Measurements from ENCODE around the gene RASL10B. TPM values are rescaled to one million over a fixed set of nuclear protein-coding genes. Genes with fewer than 3 reads are reported as not detected.

Gene RASL10B
- total RNA-seq, 1 donor from 2014 or later = 9.9 TPM

DNA sequence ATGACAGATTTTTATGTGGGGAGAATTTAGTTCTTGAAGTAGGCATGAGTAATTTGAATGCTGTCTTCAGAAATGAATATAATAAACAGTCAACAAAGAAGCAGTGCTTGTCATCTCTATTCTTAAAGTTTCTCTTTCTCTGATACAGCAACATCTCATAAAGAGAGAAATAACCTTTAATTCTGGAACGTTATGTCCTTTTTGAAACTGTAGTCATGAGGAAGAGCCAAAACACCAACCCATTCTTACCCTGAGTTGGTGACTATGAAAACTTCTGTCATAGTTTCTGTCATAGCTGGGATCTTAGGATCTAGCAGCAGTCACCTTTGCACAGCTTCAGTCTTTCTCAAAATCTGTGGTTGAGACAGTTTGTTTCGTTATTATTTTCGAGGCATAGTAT lies 15.3 kb upstream of the RASL10B start:
- Histone ChIP-seq H3K36me3 (peaks cover 10 to 14% of the 10 kb centered on the region in 2 donors), H3K27me3 (no peaks in the 10 kb centered on the region), H3K27ac (peak overlapping the region; percentile 74 to 85), H3K9me3 (no peaks in the 10 kb centered on the region), H3K4me1 (peaks cover 12 to 45% of the 10 kb centered on the region in 2 donors), H3K4me3 (no peak overlapping the region)
- TF ChIP-seq, protein P1, sequence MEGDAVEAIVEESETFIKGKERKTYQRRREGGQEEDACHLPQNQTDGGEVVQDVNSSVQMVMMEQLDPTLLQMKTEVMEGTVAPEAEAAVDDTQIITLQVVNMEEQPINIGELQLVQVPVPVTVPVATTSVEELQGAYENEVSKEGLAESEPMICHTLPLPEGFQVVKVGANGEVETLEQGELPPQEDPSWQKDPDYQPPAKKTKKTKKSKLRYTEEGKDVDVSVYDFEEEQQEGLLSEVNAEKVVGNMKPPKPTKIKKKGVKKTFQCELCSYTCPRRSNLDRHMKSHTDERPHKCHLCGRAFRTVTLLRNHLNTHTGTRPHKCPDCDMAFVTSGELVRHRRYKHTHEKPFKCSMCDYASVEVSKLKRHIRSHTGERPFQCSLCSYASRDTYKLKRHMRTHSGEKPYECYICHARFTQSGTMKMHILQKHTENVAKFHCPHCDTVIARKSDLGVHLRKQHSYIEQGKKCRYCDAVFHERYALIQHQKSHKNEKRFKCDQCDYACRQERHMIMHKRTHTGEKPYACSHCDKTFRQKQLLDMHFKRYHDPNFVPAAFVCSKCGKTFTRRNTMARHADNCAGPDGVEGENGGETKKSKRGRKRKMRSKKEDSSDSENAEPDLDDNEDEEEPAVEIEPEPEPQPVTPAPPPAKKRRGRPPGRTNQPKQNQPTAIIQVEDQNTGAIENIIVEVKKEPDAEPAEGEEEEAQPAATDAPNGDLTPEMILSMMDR (IDR thresholded peaks at IDR 0.05) = no peak
- no peak for DNase-seq (ENCODE audit: low spot score in 2 of 2)
- intact Hi-C loops (cut with DNase I) = loop anchor here (5.0 to 10.0 kb wide), 2 partner anchors 281 to 1464 kb away; partner anchors contain the start of gene SLFN12

DNA sequence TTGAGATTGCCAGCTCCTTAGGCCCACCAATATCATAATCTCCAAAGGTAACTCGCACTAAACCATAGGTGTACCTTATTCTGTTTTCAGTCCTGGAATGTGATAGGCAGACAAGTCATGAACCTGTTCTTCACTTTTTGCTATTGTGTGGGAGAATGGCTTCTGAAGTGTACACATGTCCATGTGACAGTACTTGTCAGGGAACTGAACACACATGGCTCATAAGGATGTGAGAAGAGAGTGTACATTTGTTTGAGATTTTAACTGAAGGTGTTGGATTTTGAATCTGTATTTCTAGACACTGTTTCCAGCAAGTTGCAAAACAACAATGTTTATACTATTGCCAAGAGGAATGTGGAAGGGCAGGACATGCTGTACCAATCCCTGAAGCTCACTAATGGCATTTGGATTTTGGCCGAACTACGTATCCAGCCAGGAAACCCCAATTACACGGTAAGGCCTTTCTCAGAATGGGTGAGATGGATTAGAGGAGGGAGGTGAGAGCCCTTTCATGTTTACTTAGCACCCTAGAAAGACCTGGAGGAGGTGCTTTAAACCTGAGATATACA lies 14.5 kb upstream of the RASL10B start:
- H3K27ac ChIP-seq = peak overlapping the region; percentile 74 to 85
- intact Hi-C loops (cut with DNase I) = loop anchor here (5.0 to 10.0 kb wide), 2 partner anchors 282 to 1465 kb away; partner anchors contain the start of gene SLFN12
- TF ChIP-seq, protein P1 (IDR thresholded peaks at IDR 0.05) = no peak
- no peaks in the 10 kb centered on the region for H3K9me3 ChIP-seq
- DNase-seq (ENCODE audit: low spot score in 2 of 2) = peak in 1 of 2 donors; percentile 82
- H3K4me1 ChIP-seq = peaks cover 12 to 45% of the 10 kb centered on the region in 2 donors
- peaks cover 4 to 14% of the 10 kb centered on the region in 2 donors for H3K36me3 ChIP-seq
- H3K27me3 ChIP-seq = no peaks in the 10 kb centered on the region
- H3K4me3 ChIP-seq = peak overlapping the region in 1 of 2 donors; percentile 17

GRCh38 chr17:35717475-35717874 lies 14.0 kb upstream of the RASL10B start:
- Histone ChIP-seq H3K27ac (peak overlapping the region; percentile 74 to 85), H3K4me1 (peaks cover 12 to 42% of the 10 kb centered on the region in 2 donors), H3K36me3 (peaks cover 4 to 18% of the 10 kb centered on the region in 2 donors), H3K9me3 (no peaks in the 10 kb centered on the region), H3K27me3 (no peaks in the 10 kb centered on the region), H3K4me3 (peak overlapping the region in 1 of 2 donors; percentile 17)
- intact Hi-C loops (cut with DNase I) = loop anchor here (5.0 to 10.0 kb wide), 2 partner anchors 283 to 1465 kb away; partner anchors contain the start of gene SLFN12
- TF ChIP-seq, protein P1 (IDR thresholded peaks at IDR 0.05) = no peak
- no peak for DNase-seq (ENCODE audit: low spot score in 2 of 2)

GRCh38 chr17:35723735-35724134 lies 7.7 kb upstream of the RASL10B start:
- no peaks in the 10 kb centered on the region for H3K27me3 ChIP-seq
- no peaks in the 10 kb centered on the region for H3K9me3 ChIP-seq
- peaks cover 0 to 3% of the 10 kb centered on the region in 2 donors for H3K4me1 ChIP-seq
- DNase-seq (ENCODE audit: low spot score in 2 of 2) = no peak
- peaks cover 29 to 47% of the 10 kb centered on the region in 2 donors for H3K36me3 ChIP-seq
- TF ChIP-seq, protein P1 (IDR thresholded peaks at IDR 0.05) = no peak
- intact Hi-C loops (cut with DNase I) = no loop called here
- H3K27ac ChIP-seq = no peak overlapping the region
- H3K4me3 ChIP-seq = no peak overlapping the region

- Histone ChIP-seq H3K4me3 (no peak overlapping the region), H3K27me3 (no peaks in the 10 kb centered on the region), H3K4me1 (peaks cover 0 to 3% of the 10 kb centered on the region in 2 donors), H3K36me3 (peaks cover 27 to 47% of the 10 kb centered on the region in 2 donors), H3K27ac (no peak overlapping the region), H3K9me3 (no peaks in the 10 kb centered on the region)
- intact Hi-C loops (cut with DNase I) = no loop called here
- TF ChIP-seq, protein P1 (IDR thresholded peaks at IDR 0.05) = no peak
- no peak for DNase-seq (ENCODE audit: low spot score in 2 of 2)
Observed at GRCh38 chr17:35725058-35725457, 6.4 kb upstream of the RASL10B start.
